HG03457 (cell line): Measurements from ENCODE around the gene OR14K1.
"Not testable (repeated sequence)": the region's sequence is repeated elsewhere in the genome, so short reads cannot be mapped to it uniquely, and the experiment has no call there.

Experiments
- ATAC-seq: cut with Tn5 transposase; IDR thresholded peaks from one replicate; pipeline ENCODE4 v1.9.1; 2021; ENCODE audit warnings: moderate number of reproducible peaks; ENCODE audit not compliant: unreplicated experiment

OR14K1 gene

DNA sequence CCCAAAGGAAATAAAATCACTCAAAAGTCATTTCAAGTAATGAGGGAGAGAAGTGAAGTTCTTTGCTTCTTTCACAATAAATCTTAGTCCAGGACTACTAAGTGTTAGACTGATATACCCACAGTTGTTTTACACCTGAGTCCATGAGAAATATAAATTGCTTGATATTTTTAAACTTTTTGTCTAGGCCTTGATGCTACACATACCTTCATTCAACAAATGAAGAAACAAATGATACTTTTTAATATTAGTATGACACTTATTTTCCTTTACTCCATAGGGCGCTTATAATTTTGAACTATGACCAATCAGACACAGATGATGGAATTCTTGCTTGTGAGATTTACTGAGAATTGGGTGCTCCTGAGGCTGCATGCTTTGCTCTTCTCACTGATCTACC, at the start of gene OR14K1:
Gene OR14K1 (plus strand): TSS at position 301 of the 400 bp plus-strand sequence. CDS start 0 bp downstream, at position 301.
- ATAC-seq, result no peak

- no peak for ATAC-seq
Measured at GRCh38 chr1:247701338-247701737, 37.1 kb upstream of the OR14K1 start.

GRCh38 chr1:247710681-247711080, 27.7 kb upstream of the OR14K1 start:
- not testable (repeated sequence) for ATAC-seq

GRCh38 chr1:247713753-247714152, 24.7 kb upstream of the OR14K1 start:
- no peak for ATAC-seq

DNA sequence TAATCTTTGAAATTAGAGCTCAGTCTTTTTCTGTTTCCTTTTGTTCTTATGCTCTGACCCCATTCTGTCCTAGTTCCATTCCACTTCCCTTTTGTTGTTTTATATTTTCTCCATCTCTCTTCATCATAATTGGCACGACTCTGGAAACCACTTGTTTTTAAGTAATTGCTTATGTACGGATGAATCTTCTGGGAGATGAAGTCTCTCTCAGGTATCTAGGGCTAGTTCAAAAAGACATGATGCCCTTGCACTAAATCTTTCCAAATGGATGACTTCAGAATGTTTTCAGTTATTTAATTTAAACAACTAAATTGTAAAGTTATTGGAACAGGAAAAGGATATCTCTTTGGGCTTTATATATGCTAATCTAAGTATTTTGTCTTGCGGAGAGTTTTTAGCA, 21.9 kb upstream of the OR14K1 start, which contains the start of gene OR6F1:
Gene OR6F1 (minus strand): TSS at position 101 of the 400 bp plus-strand sequence. CDS start 3,891 bp downstream, outside the sequence.
- ATAC-seq, result no peak

GRCh38 chr1:247721222-247721621, 17.2 kb upstream of the OR14K1 start:
- no peak for ATAC-seq

DNA sequence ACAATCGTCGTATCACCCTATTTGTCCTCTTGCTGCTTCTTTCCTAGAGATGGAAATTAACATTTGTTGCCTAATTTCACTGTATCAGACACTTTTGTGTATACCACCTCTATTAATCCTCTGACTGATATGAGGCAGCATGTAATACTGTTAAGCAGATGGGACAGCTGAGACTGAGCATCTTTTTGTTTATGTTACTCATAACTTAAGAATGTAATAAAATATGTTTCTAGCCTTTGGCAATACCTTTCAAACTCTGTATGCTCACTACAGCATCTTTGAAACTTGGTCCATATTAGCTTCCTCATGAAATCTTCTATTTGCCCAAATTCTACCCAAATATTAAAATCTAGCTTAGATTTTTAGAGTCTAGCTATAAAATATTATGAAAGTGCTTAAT, 2.3 kb downstream of the OR14K1 start:
- ATAC-seq, result no peak

DNA sequence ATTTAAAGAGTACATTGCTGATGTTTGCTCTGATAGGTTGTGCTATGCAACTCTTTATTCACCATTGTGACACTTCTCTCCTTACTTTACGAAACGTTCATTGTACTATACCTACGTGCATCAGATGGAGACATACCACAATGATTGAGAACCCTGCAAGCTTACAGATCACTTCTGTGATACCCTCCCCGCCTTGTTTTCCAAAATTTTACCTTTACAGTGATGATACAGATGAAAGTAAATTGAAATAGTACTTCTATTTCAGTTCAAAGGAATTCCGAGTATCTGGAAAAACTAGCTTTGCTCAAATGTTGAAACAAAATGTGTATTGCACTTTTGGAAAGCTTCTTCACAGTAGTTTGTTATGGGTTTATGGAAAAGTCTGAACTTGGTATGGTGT, 3.3 kb downstream of the OR14K1 start:
- ATAC-seq, result no peak

GRCh38 chr1:247742215-247742760, 3.9 kb downstream of the OR14K1 start:
- not testable (repeated sequence) for ATAC-seq

- no peak for ATAC-seq
Measured at GRCh38 chr1:247746391-247746935, 8.0 kb downstream of the OR14K1 start.

DNA sequence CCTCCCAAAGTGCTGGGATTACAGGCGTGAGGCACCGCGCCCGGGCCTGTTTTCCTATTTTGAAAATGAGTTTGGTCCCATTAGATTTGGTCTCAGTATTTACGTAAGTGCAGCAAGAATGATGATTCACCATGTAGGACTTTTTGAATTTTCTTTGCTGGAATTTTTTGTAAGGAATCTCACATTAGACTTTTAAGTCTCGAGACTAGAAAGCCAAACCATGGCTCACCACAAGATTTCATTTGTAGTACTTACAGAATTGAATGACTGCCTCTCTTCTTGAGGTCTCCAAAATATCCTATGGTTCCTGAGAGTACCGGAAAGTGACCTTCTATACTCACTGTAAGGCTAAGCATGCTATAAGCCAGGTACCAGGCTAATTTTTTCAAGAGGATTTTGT, 9.2 kb downstream of the OR14K1 start:
- ATAC-seq, result no peak

- no peak for ATAC-seq
Measured at GRCh38 chr1:247748041-247748440, 9.6 kb downstream of the OR14K1 start, which contains the start of gene OR14A2. TSS of gene OR14A2 (minus strand) at chr1:247748141.

DNA sequence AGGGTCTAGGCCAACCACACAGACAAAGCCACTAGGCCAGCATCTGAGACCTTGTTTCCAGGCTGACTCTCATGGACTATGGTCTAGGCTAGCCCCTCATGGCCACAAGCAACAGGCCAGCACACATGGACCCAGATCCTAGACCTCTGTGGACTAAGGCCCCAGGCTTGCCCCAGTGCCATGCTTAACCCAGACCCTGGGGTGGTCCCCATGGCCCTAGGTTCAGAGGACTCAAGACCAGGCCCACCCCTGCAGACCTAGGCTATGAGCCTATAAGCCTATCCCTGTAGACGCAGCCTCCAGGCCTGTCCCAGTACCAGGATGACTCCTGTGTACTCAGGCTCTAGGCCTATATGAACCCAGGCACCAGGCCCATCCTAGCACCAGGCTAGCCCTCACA, 11.5 kb downstream of the OR14K1 start:
- ATAC-seq, result no peak

DNA sequence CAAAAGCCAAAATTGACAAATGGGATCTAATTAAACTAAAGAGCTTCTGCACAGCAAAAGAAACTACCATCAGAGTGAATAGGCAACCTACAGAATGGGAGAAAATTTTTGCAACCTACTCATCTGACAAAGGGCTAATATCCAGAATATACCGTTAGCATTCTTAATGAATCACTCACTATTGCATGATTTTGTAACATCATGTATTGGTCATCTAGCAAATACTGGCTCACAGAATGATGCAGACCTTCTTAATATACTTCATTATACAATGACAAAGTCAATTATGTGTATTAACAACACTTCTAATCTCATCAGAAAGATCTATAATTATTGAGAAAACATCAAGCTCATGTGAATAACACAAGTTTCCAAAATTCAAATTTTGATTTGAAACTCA, 15.9 kb downstream of the OR14K1 start:
- ATAC-seq, result not testable (repeated sequence)

- no peak for ATAC-seq
Measured at GRCh38 chr1:247760456-247760855, 22.0 kb downstream of the OR14K1 start, which contains the start of gene OR1C1. TSS of gene OR1C1 (minus strand) at chr1:247760556. CDS start at chr1:247758406, 2,150 bp downstream.

DNA sequence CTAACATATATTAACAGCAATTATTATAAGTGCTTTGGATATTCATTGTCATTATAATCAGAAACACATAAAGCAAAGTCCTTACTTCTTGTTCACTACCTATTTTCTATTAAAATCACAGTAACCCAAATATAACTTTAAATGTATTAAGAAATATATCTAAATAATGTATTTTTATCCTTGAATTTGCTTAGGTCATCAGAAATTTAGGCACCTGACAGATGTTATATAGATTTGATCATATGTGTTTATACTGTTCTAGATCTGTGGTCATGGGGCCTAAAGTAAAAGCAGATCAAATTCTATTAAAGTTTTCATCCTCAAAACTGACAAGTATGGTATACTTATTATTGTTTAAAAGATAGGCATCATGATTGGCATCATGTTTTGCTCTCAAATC, 31.2 kb downstream of the OR14K1 start:
- no peak for ATAC-seq
